Smooth muscle cell of the coronary artery (primary cell): ENCODE measurements around the gene BLVRB. TPM values are rescaled to one million over a fixed set of nuclear protein-coding genes. Genes with fewer than 3 reads are reported as not detected.

Experiments used
- total RNA-seq: library from RNA; depleted of rRNA; stranded (reverse); fragments of >200 nt; gene quantifications from 2 replicates; pipeline ENCODE4 v1.2.3, GENCODE V29; 2014; ENCODE audit warnings: low replicate concordance

The BLVRB gene
- 146 and 191 TPM in 2 replicates for total RNA-seq

DNA sequence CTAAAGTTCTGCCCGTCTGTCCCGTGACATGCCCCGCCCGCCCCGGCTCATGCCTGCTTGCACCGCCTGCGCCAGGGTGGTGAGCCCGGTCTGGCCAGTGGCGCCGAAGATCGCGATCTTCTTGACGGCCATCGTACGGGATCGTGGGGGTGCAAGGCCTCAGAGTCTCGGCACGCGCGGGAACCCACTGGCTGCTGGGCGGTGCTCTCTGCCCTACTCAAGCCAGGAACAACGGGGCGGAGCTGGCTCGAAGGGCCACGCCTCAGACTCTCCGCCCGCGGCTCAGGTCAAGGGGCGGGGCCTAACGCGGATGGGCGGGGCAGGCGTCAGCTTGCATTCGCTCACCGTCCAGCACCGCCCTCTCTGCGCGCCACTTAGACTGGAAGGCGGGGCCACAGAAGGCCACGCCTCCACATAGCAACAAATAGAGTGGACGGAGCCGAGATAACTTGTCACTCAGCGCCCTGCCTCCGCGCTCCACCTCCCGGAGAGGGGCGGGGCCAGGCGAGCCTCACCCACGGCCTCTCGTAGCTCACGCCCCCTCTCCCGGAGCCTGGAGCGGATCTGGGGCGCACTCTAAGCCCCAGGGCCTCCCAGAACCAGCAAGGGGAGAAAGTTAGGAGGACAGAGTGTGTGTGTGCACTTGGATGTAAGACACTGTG, at the start of gene BLVRB:
Gene BLVRB (minus strand): TSS at position 189 of the 662 bp plus-strand sequence. CDS start 57 bp downstream, at position 132.

DNA sequence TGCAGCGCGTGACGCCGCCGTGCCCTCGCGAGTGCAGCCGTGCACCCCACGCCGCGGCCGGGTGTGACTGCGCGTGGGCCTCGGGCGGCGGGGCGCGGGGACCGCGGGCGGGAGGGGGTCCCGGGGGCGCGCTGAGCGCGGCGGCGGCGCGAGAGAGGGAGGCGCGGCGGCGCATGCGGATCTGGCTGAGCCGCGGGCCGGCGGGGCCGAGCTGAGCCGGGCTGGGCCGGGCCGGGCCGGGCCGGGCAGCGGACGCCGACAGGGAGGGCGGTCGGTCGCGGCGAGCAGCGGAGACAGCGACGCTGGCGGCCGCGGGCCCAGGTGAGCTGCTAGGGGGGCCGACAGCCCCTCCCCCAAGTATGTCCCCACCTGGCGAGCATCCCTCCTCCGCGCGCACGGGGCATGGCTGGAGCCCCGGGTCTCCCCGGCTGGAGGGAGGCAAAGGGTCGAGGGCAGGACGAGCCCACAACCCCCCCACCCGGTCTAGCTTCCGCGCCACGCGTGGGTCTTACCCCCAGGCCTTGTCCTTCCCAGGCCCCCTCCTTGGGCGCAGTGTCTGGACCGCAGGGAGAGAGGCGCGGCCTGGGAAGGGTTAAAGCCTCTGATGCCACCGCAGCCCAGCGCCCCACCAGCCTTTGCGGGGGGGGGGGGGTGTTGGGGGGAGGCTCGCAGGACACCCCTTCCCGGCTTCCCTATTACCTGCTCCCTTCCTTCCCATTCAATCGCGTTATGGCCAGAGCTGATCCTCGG, 1.6 kb upstream of the BLVRB start, which contains the start of gene SPTBN4:
Gene SPTBN4 (plus strand): TSS at position 17 of the 750 bp plus-strand sequence. CDS start 5,621 bp downstream, outside the sequence.

DNA sequence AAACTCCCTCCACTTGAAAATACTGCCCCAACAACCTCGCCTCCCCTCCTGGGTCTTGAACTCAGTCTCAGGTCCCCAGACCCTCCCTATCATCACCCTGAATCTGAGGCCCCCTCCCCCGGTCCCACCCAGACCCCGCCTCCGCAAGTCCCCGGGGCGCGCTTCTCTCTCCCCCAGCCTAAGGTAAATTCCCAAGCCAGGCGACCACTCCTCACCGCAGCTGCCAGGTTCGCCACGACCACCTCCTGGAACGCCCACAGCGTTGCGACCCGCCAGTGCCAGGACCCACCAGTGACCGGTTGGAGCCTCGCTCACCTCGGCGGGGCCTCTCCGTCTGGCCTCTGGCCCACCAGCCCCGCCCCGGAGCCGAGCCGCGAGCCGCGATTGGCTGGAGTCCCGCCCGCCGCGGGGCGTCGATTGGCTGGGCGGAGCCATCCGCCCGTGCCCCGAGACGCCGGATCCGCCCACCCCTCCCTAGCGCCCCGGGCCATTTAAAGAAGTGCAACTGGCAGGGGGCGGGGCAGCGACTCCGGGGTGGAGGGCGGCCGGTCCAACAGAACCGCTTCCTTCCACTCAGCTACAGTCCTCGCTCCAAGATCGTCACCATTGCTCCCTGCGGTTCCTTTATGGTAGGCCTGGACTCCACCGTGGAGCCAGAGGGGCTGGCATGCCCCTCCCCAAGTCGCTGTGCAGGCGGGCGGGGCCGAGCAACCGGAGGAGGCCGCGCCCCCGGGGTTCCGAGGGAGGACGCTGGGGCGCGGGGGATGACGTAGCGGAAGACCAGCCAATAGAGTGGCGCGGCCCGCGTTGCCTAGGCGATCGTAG, 21.3 kb downstream of the BLVRB start, which contains the start of gene SERTAD3:
Gene SERTAD3 (minus strand): TSS at position 336 of the 825 bp plus-strand sequence. CDS start 2,255 bp downstream, outside the sequence.

DNA sequence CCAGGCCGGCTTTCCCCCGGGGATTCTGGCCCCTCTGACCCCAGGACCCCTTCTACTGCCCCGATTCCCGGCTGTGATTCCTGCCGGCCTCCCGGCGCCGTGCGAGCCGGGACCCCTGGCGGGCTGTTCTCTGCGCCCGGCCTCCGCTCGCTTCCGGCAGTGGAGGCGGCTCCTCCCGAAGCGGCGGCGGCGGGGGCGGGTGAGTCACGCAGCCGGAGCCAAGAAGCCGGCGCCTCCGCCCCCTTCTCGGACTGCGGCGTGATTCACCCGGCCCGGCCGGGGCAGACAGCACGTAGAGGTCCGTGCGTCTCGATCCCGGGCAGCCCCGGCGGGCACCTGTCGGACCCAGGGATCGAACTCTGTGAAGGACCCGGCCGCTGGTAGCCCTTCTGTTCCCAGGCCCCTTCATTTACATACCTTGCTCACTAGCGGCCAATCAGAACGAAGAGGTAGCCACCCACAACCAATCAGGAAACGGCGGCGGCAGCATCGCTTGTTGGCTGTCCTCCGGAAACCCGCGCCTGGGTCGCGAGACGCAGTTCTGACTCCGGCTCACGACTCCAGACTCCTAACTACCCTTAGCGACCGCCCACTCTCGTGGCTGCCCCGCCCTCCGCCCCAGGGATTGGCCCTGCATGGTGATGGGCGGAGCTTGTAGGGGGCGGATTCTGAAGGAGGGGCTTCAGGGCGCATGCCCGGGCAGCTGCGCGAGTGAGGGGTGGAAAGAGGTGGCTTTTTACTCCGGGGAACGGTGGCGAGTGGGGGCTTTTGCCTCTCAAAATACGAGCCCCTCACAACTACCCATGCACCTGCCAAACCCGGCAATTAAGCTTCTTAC, 39.9 kb downstream of the BLVRB start, which contains the start of gene SERTAD1:
Gene SERTAD1 (minus strand): TSS at position 543 of the 838 bp plus-strand sequence. CDS start 2,446 bp downstream, outside the sequence.

DNA sequence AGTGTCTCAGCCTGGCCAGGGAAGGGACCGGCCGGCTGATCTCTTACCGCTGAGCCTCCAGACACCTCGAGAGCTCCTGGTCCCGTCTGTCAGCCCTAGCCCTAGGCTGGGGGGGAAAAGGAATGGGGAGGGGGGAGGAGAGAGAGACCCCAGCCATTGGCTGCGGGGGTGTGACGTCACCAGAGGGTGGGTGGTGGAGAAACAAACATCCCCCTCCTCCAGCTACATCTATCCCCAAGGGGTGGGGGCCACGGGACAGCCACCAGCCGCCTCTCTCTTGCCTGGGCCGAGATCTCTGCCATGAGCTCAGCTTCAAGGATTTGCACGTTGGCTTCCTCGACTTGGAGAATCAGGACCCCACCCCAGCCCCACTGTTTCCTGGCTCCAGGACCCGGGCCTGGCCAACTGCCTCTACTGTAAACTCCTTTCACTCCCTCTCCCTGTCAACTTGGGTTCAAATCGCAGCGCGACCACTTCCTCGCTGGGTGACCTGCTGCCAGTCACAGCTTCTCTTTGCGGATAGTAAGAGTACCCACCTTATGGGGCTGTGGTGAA, 52.2 kb downstream of the BLVRB start, which contains the start of gene PRX:
Gene PRX (minus strand): TSS at position 88 of the 555 bp plus-strand sequence. CDS start 5,446 bp downstream, outside the sequence.

Other genes starting within 250 kb of the BLVRB start
- not detected in 2 replicates for gene TTC9B, start 247.4 kb downstream of the BLVRB start, total RNA-seq
- 0.08 and 0.12 TPM in 2 replicates for gene CCNP, start 239.1 kb downstream of the BLVRB start, total RNA-seq
- gene AKT2, start 180.4 kb downstream of the BLVRB start, total RNA-seq: 58.4 and 64.4 TPM in 2 replicates
- gene C19orf47, start 117.3 kb downstream of the BLVRB start, total RNA-seq: 4.6 and 6.9 TPM in 2 replicates
- 139 and 177 TPM in 2 replicates for gene PLD3, start 117.0 kb downstream of the BLVRB start, total RNA-seq
- gene HIPK4, start 75.6 kb downstream of the BLVRB start, total RNA-seq: under 0.01 and 0.08 TPM in 2 replicates
- 0.90 and 1.3 TPM in 2 replicates for gene PRX, start 52.4 kb downstream of the BLVRB start, total RNA-seq
- gene SERTAD1, start 39.8 kb downstream of the BLVRB start, total RNA-seq: 13.0 and 21.5 TPM in 2 replicates
- 11.2 and 21.9 TPM in 2 replicates for gene SERTAD3, start 21.4 kb downstream of the BLVRB start, total RNA-seq
- 1.2 and 7.8 TPM in 2 replicates for gene SPTBN4, start 1.3 kb upstream of the BLVRB start, total RNA-seq
- 12.5 and 19.6 TPM in 2 replicates for gene SHKBP1, start 111.1 kb upstream of the BLVRB start, total RNA-seq
- 24.8 and 25.6 TPM in 2 replicates for gene LTBP4, start 135.6 kb upstream of the BLVRB start, total RNA-seq
- gene NUMBL, start 224.9 kb upstream of the BLVRB start, total RNA-seq: 21.6 and 31.6 TPM in 2 replicates